ENCODE measurements around the gene PRX. TPM values are rescaled to one million over a fixed set of nuclear protein-coding genes. Genes with fewer than 3 reads are reported as not detected.

PRX gene
- total and polyA plus RNA-seq, 2 experiments from 2014 or later, result 0.54 to 3.8 TPM

DNA sequence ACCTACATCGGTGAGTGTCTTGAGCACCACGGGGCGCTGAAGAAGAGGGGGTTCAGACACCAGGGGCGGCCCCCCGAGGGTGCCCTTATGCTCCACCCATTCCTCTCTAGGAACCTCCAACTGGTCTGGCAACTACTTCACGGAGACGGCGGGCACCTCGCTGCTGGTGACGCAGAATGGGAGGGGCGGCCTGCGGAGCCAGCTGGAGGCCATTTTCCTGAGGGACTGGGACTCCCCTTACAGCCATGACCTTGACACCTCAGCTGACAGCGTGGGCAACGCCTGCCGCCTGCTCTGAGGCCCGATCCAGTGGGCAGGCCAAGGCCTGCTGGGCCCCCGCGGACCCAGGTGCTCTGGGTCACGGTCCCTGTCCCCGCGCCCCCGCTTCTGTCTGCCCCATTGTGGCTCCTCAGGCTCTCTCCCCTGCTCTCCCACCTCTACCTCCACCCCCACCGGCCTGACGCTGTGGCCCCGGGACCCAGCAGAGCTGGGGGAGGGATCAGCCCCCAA, 35.2 kb downstream of the PRX start:
- DNase-seq, result no peak
- in situ Hi-C loops (cut with MboI), result no loop called here
- H3K4me2 ChIP-seq (ENCODE audit: unreplicated experiment), result no peak overlapping the region
- no peaks in the 10 kb centered on the region for H3K4me1 ChIP-seq (ENCODE audit: insufficient read depth)
- no peak overlapping the region for H3K4me3 ChIP-seq
- H3K9me3 ChIP-seq (ENCODE audit: low read depth), result no peaks in the 10 kb centered on the region
- H2AFZ ChIP-seq, result no peak overlapping the region
- no peaks in the 10 kb centered on the region for H3K79me2 ChIP-seq (ENCODE audit: insufficient read depth)
- H3K9ac ChIP-seq, result no peak overlapping the region
- H3F3A ChIP-seq (ENCODE audit: insufficient read depth), result no peaks in the 10 kb centered on the region
- no peak overlapping the region for H3K27ac ChIP-seq
- no peaks in the 10 kb centered on the region for H3K27me3 ChIP-seq (replicated peaks; ENCODE audit: insufficient read depth)
- TF ChIP-seq EZH2phosphoT487 (IDR thresholded peaks at IDR 0.05; ENCODE audit: insufficient read depth, low read depth) (no peak), EZH2 (IDR thresholded peaks at IDR 0.05; ENCODE audit: insufficient read depth, poor library complexity, severe bottlenecking) (no peak)
- H3K36me3 ChIP-seq (ENCODE audit: low read depth), result peaks cover 3% of the 10 kb centered on the region; the same call in 1 of the 2 replicates
- WGBS, 2 experiments (ENCODE audit: low coverage in 1 of 2, low lambda C conversion rate in 2 of 2, missing lambda C conversion rate in 2 of 2), result 87 to 89% methylated on average over 24 to 25 of the region's 25 CpGs
- no peaks in the 10 kb centered on the region for H4K20me1 ChIP-seq (ENCODE audit: insufficient read depth)
- no peaks in the 10 kb centered on the region for H3K9me2 ChIP-seq (ENCODE audit: insufficient read depth)

DNA sequence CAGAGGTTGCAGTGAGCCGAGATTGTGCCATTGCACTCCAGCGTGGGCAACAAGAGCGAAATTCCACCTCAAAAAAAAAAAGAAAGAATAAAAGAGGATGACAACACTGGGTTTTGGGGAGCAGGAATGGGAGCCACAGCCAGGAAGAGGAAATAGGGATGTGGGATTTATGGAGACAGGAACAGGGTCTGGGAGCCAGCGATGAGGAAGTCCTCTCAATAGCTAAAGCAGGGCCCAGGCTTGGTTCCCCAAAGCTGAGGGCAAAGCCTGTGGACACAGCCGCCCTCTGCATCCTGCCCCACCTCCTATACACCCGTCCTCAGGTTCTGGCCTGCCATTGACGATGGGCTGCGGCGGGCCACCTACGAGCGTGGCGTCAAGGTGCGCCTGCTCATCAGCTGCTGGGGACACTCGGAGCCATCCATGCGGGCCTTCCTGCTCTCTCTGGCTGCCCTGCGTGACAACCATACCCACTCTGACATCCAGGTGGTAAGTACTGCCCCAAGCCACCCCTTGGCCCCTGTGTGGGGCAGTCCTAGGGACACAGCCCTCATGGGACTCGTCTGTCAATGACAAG, 36.8 kb downstream of the PRX start:
- Histone ChIP-seq H3K36me3 (ENCODE audit: low read depth) (peaks cover 3% of the 10 kb centered on the region; the same call in 1 of the 2 replicates), H3K9me3 (ENCODE audit: low read depth) (no peaks in the 10 kb centered on the region), H3K4me2 (ENCODE audit: unreplicated experiment) (no peak overlapping the region), H3K79me2 (ENCODE audit: insufficient read depth) (no peaks in the 10 kb centered on the region), H3K27ac (no peak overlapping the region), H3K4me3 (no peak overlapping the region), H4K20me1 (ENCODE audit: insufficient read depth) (no peaks in the 10 kb centered on the region), H3K4me1 (ENCODE audit: insufficient read depth) (no peaks in the 10 kb centered on the region), H2AFZ (no peak overlapping the region), H3K27me3 (replicated peaks; ENCODE audit: insufficient read depth) (no peaks in the 10 kb centered on the region), H3F3A (ENCODE audit: insufficient read depth) (no peaks in the 10 kb centered on the region), H3K9me2 (ENCODE audit: insufficient read depth) (no peaks in the 10 kb centered on the region), H3K9ac (no peak overlapping the region)
- DNase-seq, result no peak
- WGBS, 2 experiments (ENCODE audit: low coverage in 1 of 2, low lambda C conversion rate in 2 of 2, missing lambda C conversion rate in 2 of 2), result 97% methylated on average over 15 to 17 of the region's 17 CpGs
- in situ Hi-C loops (cut with MboI), result no loop called here
- TF ChIP-seq EZH2 (IDR thresholded peaks at IDR 0.05; ENCODE audit: insufficient read depth, poor library complexity, severe bottlenecking) (no peak), EZH2phosphoT487 (IDR thresholded peaks at IDR 0.05; ENCODE audit: insufficient read depth, low read depth) (no peak)

DNA sequence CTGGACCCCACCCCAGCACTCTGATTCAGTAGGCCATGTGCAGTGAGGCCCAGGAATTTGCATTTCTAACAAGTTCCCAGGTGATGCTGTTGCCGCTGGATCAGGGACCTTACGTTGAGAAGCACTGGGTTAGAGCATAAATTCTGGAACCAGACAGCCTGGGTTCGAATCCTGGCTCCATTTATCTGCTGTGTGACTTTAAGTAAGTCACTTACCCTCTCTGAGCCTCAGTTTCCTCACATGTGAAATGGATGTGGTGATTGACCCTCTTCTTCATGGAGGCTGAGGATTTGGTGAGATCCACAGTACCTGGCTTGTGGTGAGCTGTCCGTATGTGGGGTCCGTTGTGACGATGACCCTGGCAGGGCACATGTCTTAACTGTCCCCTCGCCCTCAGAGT, 39.1 kb downstream of the PRX start:
- no peak overlapping the region for H2AFZ ChIP-seq
- no peak overlapping the region for H3K4me2 ChIP-seq (ENCODE audit: unreplicated experiment)
- no peaks in the 10 kb centered on the region for H3K4me1 ChIP-seq (ENCODE audit: insufficient read depth)
- TF ChIP-seq EZH2phosphoT487 (IDR thresholded peaks at IDR 0.05; ENCODE audit: insufficient read depth, low read depth) (no peak), EZH2 (IDR thresholded peaks at IDR 0.05; ENCODE audit: insufficient read depth, poor library complexity, severe bottlenecking) (no peak)
- WGBS, 2 experiments (ENCODE audit: low coverage in 1 of 2, low lambda C conversion rate in 2 of 2, missing lambda C conversion rate in 2 of 2), result 96 to 97% methylated on average over 7 of the region's 7 CpGs
- H3K4me3 ChIP-seq, result no peak overlapping the region
- H3K27ac ChIP-seq, result no peak overlapping the region
- H3K36me3 ChIP-seq (ENCODE audit: low read depth), result peaks cover 4% of the 10 kb centered on the region; the same call in 1 of the 2 replicates
- no peak overlapping the region for H3K9ac ChIP-seq
- H3F3A ChIP-seq (ENCODE audit: insufficient read depth), result no peaks in the 10 kb centered on the region
- no peaks in the 10 kb centered on the region for H3K9me3 ChIP-seq (ENCODE audit: low read depth)
- in situ Hi-C loops (cut with MboI), result no loop called here
- H3K27me3 ChIP-seq (replicated peaks; ENCODE audit: insufficient read depth), result no peaks in the 10 kb centered on the region
- no peaks in the 10 kb centered on the region for H3K9me2 ChIP-seq (ENCODE audit: insufficient read depth)
- H3K79me2 ChIP-seq (ENCODE audit: insufficient read depth), result no peaks in the 10 kb centered on the region
- no peaks in the 10 kb centered on the region for H4K20me1 ChIP-seq (ENCODE audit: insufficient read depth)
- no peak for DNase-seq

DNA sequence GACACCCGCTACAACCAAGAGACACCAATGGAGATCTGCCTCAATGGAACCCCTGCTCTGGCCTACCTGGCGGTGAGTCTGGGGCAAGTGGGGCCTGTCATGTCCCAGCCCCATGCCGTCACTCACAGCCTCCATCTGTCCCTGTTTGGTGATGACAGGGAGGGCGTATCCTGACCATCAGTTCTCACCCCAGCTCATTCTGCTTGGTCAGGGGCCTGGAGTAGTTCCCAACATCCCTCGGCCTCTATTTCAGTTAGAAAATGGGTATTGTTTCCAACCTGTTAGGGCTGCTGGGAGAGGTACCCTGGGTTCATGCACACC, 41.4 kb downstream of the PRX start:
- Histone ChIP-seq H3K36me3 (ENCODE audit: low read depth) (peaks cover 6% of the 10 kb centered on the region; the same call in 1 of the 2 replicates), H3K9ac (no peak overlapping the region), H3K9me3 (ENCODE audit: low read depth) (no peaks in the 10 kb centered on the region), H4K20me1 (ENCODE audit: insufficient read depth) (no peaks in the 10 kb centered on the region), H3K27me3 (replicated peaks; ENCODE audit: insufficient read depth) (no peaks in the 10 kb centered on the region), H3K9me2 (ENCODE audit: insufficient read depth) (no peaks in the 10 kb centered on the region), H3K27ac (no peak overlapping the region), H3K4me2 (ENCODE audit: unreplicated experiment) (no peak overlapping the region), H3F3A (ENCODE audit: insufficient read depth) (no peaks in the 10 kb centered on the region), H2AFZ (no peak overlapping the region), H3K4me3 (no peak overlapping the region), H3K4me1 (ENCODE audit: insufficient read depth) (no peaks in the 10 kb centered on the region), H3K79me2 (ENCODE audit: insufficient read depth) (no peaks in the 10 kb centered on the region)
- 84 to 87% methylated on average over 5 of the region's 5 CpGs for WGBS, 2 experiments (ENCODE audit: low coverage in 1 of 2, low lambda C conversion rate in 2 of 2, missing lambda C conversion rate in 2 of 2)
- no peak for DNase-seq
- in situ Hi-C loops (cut with MboI), result no loop called here
- TF ChIP-seq EZH2 (IDR thresholded peaks at IDR 0.05; ENCODE audit: insufficient read depth, poor library complexity, severe bottlenecking) (no peak), EZH2phosphoT487 (IDR thresholded peaks at IDR 0.05; ENCODE audit: insufficient read depth, low read depth) (no peak)
